ENCODE measurements around the gene ARMH3.

Gene ARMH3, protein sequence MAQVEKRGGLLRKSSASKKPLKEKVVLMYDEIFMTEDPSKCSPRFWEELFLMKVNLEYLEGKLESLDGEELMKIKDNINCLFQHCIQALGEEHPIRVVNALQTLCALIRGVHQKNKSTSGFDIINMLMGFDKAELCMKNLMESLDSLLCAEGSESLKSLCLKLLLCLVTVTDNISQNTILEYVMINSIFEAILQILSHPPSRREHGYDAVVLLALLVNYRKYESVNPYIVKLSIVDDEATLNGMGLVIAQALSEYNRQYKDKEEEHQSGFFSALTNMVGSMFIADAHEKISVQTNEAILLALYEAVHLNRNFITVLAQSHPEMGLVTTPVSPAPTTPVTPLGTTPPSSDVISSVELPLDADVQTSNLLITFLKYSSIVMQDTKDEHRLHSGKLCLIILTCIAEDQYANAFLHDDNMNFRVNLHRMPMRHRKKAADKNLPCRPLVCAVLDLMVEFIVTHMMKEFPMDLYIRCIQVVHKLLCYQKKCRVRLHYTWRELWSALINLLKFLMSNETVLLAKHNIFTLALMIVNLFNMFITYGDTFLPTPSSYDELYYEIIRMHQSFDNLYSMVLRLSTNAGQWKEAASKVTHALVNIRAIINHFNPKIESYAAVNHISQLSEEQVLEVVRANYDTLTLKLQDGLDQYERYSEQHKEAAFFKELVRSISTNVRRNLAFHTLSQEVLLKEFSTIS

GRCh38 chr10:102055647-102056419 lies at the start of gene ARMH3:
TSS of gene ARMH3 (minus strand) at chr10:102056173. CDS start at chr10:102040114, 16,059 bp downstream.
- peak; percentile 98 for DNase-seq (ENCODE audit: low spot score)

- no peak for DNase-seq (ENCODE audit: low spot score)
Observed at GRCh38 chr10:102102421-102102820, 46.4 kb upstream of the ARMH3 start.

GRCh38 chr10:102101152-102101551 lies 45.2 kb upstream of the ARMH3 start:
- DNase-seq (ENCODE audit: low spot score) = no peak

GRCh38 chr10:102096449-102096848 lies 40.5 kb upstream of the ARMH3 start:
- DNase-seq (ENCODE audit: low spot score) = no peak

GRCh38 chr10:102090772-102091171 lies 34.8 kb upstream of the ARMH3 start:
- DNase-seq (ENCODE audit: low spot score) = peak; percentile 56

DNA sequence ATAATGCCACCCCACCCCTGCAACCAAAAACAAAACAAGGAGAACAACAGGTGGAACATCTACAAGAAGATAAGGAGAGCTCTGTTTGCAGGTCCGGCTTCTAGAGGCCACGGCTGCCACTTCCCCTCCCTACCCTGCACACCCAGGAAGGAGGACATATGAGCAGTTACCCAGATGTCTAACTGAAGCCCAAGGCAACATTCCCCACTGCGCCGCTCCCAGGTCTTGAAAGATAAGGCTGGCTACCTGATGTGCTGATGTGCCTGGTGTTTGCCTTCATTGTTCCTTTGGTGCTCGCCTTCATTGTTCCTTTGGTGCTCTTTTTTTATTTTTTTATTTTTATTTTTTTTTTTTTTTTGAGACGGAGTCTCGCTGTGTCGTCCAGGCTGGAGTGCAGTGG lies 30.2 kb upstream of the ARMH3 start:
- no peak for DNase-seq (ENCODE audit: low spot score)

DNA sequence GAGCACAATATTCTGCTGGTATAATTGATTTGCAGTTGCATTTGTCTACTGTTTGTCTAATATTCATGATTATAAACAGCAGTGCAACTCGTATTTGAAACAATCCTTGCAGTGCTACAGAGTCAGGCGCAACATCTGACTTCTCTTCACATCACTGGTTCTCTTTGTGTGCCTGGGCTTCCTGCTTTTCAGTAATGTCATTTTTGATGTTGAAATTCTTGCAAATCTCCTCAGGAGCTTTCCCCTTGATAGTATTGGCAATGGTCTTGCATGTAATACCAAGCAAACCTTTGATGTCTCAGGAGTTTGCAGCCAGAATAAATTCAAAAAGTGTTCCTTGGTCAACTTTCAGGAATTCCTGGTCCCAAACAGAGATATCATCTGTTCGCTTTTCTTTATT lies 29.4 kb upstream of the ARMH3 start:
- DNase-seq (ENCODE audit: low spot score) = no peak

GRCh38 chr10:102083541-102083940 lies 27.6 kb upstream of the ARMH3 start:
- DNase-seq (ENCODE audit: low spot score) = no peak

- peak; percentile 81 for DNase-seq (ENCODE audit: low spot score)
Observed at GRCh38 chr10:102072673-102073527, 16.9 kb upstream of the ARMH3 start.

DNA sequence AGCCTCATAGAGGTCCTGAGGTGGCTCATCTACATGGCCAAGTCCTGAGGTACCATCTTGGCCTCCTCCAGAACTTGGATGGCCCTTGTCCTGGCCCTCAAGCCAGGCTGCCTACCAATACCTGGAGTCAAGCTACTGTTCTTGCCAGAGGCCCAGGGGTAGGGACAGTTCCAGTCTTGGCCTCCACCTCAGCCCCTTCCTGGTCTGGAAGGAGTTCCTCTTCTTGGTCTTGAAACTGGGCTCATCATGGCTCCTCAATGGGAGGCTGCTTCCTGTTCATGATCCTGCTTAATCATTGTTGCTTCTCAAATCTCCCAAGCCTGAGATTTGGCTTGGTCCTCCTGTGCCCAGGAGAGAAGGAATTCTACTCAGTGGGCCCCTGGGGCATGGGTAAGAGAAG lies 13.1 kb upstream of the ARMH3 start:
- no peak for DNase-seq (ENCODE audit: low spot score)

DNA sequence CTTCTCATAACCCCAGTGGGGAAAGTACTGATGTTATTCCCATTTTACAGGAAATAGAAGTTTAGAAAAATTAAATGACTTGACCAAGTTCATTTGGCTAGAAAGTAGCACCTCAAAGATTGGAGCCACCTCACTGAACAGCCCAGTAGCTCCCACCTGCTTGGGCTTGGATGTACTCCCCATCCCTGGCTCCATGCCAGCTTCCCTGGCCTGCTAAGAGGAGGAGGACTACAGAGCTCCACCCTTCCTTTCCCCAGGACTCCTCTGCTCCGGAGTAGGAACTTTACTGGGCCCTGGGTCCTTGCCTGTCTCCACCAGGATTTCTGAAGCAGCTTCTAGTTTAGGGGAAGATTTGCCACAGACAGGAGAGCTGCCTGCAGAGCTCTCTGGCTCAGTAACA lies 12.2 kb upstream of the ARMH3 start:
- no peak for DNase-seq (ENCODE audit: low spot score)

GRCh38 chr10:102067091-102067916 lies 11.3 kb upstream of the ARMH3 start:
- DNase-seq (ENCODE audit: low spot score) = no peak

- DNase-seq (ENCODE audit: low spot score) = no peak
Observed at GRCh38 chr10:102066399-102067088, 10.6 kb upstream of the ARMH3 start.

DNA sequence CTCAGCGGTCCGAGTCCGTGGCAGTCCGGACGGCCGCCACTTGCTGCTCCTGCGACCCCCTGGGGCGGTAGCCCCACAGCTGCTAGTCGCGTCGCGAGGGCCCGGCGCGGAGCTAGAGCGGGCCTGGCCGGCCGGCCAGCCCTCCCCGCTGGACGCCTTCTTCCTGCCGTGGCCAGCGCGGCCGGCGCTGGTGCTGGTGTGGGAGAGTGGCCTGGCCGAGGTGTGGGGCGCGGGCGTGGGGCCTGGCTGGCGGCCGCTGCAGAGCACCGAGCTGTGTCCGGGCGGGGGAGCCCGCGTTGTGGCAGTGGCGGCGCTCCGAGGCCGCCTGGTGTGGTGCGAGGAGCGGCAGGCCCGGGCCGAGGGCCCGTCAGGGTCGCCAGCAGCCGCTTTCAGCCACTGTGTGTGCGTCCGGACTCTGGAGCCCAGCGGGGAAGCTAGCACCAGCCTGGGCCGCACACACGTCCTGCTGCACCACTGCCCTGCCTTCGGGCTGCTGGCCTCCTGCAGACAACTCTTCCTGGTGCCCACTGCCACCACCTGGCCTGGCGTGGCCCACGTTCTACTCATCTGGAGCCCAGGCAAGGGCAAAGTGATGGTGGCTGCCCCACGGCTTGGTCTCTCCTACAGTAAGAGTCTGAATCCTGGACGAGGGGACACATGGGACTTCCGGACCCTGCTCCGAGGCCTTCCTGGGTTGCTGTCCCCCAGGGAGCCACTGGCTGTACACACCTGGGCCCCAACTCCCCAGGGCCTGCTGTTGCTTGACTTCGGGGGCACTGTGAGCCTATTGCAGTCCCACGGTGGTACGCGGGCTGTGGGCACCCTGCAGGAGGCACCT lies 9.8 kb upstream of the ARMH3 start:
- peak; percentile 50 for DNase-seq (ENCODE audit: low spot score)

GRCh38 chr10:102064868-102065560 lies 9.0 kb upstream of the ARMH3 start, which contains the start of gene HPS6:
TSS of gene HPS6 (plus strand) at chr10:102065349. CDS start at chr10:102065475, 126 bp downstream.
- peak; percentile 95 for DNase-seq (ENCODE audit: low spot score)

- no peak for DNase-seq (ENCODE audit: low spot score)
Observed at GRCh38 chr10:102064503-102064867, 8.5 kb upstream of the ARMH3 start.

GRCh38 chr10:102059987-102060386 lies 4.0 kb upstream of the ARMH3 start:
- DNase-seq (ENCODE audit: low spot score) = no peak

- DNase-seq (ENCODE audit: low spot score) = peak; percentile 47
Observed at GRCh38 chr10:102054881-102055646, 909 bp downstream of the ARMH3 start.
